Sigmoid colon (tissue), 4 donors: ENCODE data around the gene SBNO2.

Source experiments
- EP300 ChIP-seq, 4 donors: sonication (generic); formaldehyde crosslinking; IDR thresholded peaks; one replicate each; pipeline ENCODE4 v1.6.1; 2017; ENCODE audit warnings: antibody characterized with exemption in 4 of 4
- POLR2A ChIP-seq, 2 donors: fragments of 450-650 bp; IDR thresholded peaks; one replicate each; pipeline ENCODE4 v1.6.1; 2016; ENCODE audit warnings: antibody characterized with exemption in 2 of 2, mild to moderate bottlenecking in 2 of 2, moderate library complexity in 2 of 2
- POLR2AphosphoS5 ChIP-seq, 4 donors: sonication (generic); formaldehyde crosslinking; IDR thresholded peaks; one replicate each; pipeline ENCODE4 v1.6.1; 2017; ENCODE audit warnings: antibody characterized with exemption in 4 of 4
- TF ChIP-seq, protein P1 (sequence below), 4 experiments: fragments of 450-650 bp in 3 of 4; fragments of 200-600 bp in 1 of 4; IDR thresholded peaks; one replicate each; pipeline ENCODE4 v1.5.1; 2016 to 2019; ENCODE audit warnings: antibody characterized with exemption in 4 of 4, mild to moderate bottlenecking in 3 of 4, moderate library complexity in 2 of 4

GRCh38 chr19:1162404-1163282 is 11.4 kb downstream of the SBNO2 start:
- no peak for TF ChIP-seq POLR2A (IDR thresholded peaks at IDR 0.05)
- TF ChIP-seq, protein P1, sequence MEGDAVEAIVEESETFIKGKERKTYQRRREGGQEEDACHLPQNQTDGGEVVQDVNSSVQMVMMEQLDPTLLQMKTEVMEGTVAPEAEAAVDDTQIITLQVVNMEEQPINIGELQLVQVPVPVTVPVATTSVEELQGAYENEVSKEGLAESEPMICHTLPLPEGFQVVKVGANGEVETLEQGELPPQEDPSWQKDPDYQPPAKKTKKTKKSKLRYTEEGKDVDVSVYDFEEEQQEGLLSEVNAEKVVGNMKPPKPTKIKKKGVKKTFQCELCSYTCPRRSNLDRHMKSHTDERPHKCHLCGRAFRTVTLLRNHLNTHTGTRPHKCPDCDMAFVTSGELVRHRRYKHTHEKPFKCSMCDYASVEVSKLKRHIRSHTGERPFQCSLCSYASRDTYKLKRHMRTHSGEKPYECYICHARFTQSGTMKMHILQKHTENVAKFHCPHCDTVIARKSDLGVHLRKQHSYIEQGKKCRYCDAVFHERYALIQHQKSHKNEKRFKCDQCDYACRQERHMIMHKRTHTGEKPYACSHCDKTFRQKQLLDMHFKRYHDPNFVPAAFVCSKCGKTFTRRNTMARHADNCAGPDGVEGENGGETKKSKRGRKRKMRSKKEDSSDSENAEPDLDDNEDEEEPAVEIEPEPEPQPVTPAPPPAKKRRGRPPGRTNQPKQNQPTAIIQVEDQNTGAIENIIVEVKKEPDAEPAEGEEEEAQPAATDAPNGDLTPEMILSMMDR (IDR thresholded peaks at IDR 0.05), result no peak
- no peak for TF ChIP-seq POLR2AphosphoS5 (IDR thresholded peaks at IDR 0.05)
- no peak for TF ChIP-seq EP300 (IDR thresholded peaks at IDR 0.05)
